ENCODE measurements around the gene OR13C5. TPM values are rescaled to one million over a fixed set of nuclear protein-coding genes. Genes with fewer than 3 reads are reported as not detected.

Gene OR13C5
- polyA plus RNA-seq, 1 donor from 2014 or later, result not detected

DNA sequence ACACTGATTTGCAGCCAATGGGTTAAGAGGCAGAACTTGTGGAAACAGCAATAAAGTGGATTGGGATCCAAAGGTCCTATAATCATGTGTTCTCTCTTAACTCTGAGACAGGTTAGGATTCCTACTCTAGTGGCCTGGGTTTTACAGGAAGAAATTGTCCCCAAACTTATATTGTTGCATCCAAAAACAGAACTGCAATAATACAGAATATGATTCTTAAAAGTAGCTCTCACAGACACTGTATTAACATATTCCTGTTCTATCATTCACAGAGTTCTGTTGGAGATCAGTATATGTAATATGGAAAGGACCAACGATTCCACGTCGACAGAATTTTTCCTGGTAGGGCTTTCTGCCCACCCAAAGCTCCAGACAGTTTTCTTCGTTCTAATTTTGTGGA, 30.3 kb downstream of the OR13C5 start, which contains the start of gene OR13C8:
TSS of gene OR13C8 (plus strand) at position 301 of the 400 bp plus-strand sequence. CDS start at position 301, 0 bp downstream.
- Histone ChIP-seq H3F3A (ENCODE audit: insufficient read depth, low read length, poor library complexity, severe bottlenecking) (no peaks in the 10 kb centered on the region), H3K9me2 (ENCODE audit: insufficient read depth, low read length) (no peaks in the 10 kb centered on the region), H3K79me2 (replicated peaks; ENCODE audit: insufficient read depth, low read length) (no peaks in the 10 kb centered on the region), H3K4me2 (ENCODE audit: low read length) (no peak within 1 kb of the TSS), H3K9ac (ENCODE audit: low read length) (no peak within 1 kb of the TSS), H3K4me3 (ENCODE audit: low read length) (no peak within 1 kb of the TSS), H3K27ac (ENCODE audit: low read length) (no peak within 1 kb of the TSS), H3K9me3 (ENCODE audit: low read length) (no peaks in the 10 kb centered on the region), H4K20me1 (ENCODE audit: insufficient read depth) (no peaks in the 10 kb centered on the region), H2AFZ (ENCODE audit: low read depth, low read length) (no peak within 1 kb of the TSS), H3K36me3 (ENCODE audit: insufficient read depth, low read length) (no peaks in the 10 kb centered on the region), H3K27me3 (ENCODE audit: insufficient read depth, low read depth, low read length) (no peaks in the 10 kb centered on the region)
- no peak for TF ChIP-seq RAD21 (conservative IDR thresholded peaks at IDR 0.05)
- TF ChIP-seq, protein P1, sequence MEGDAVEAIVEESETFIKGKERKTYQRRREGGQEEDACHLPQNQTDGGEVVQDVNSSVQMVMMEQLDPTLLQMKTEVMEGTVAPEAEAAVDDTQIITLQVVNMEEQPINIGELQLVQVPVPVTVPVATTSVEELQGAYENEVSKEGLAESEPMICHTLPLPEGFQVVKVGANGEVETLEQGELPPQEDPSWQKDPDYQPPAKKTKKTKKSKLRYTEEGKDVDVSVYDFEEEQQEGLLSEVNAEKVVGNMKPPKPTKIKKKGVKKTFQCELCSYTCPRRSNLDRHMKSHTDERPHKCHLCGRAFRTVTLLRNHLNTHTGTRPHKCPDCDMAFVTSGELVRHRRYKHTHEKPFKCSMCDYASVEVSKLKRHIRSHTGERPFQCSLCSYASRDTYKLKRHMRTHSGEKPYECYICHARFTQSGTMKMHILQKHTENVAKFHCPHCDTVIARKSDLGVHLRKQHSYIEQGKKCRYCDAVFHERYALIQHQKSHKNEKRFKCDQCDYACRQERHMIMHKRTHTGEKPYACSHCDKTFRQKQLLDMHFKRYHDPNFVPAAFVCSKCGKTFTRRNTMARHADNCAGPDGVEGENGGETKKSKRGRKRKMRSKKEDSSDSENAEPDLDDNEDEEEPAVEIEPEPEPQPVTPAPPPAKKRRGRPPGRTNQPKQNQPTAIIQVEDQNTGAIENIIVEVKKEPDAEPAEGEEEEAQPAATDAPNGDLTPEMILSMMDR (IDR thresholded peaks at IDR 0.05; ENCODE audit: poor library complexity, severe bottlenecking), result no peak
- TF ChIP-seq EP300 (conservative IDR thresholded peaks at IDR 0.05; ENCODE audit: poor library complexity, severe bottlenecking), result no peak
- no peak for TF ChIP-seq MXI1 (conservative IDR thresholded peaks at IDR 0.05; ENCODE audit: poor library complexity, severe bottlenecking)
- TF ChIP-seq TAF1 (IDR thresholded peaks at IDR 0.05; ENCODE audit: low read depth), result no peak
- TF ChIP-seq, protein P2, sequence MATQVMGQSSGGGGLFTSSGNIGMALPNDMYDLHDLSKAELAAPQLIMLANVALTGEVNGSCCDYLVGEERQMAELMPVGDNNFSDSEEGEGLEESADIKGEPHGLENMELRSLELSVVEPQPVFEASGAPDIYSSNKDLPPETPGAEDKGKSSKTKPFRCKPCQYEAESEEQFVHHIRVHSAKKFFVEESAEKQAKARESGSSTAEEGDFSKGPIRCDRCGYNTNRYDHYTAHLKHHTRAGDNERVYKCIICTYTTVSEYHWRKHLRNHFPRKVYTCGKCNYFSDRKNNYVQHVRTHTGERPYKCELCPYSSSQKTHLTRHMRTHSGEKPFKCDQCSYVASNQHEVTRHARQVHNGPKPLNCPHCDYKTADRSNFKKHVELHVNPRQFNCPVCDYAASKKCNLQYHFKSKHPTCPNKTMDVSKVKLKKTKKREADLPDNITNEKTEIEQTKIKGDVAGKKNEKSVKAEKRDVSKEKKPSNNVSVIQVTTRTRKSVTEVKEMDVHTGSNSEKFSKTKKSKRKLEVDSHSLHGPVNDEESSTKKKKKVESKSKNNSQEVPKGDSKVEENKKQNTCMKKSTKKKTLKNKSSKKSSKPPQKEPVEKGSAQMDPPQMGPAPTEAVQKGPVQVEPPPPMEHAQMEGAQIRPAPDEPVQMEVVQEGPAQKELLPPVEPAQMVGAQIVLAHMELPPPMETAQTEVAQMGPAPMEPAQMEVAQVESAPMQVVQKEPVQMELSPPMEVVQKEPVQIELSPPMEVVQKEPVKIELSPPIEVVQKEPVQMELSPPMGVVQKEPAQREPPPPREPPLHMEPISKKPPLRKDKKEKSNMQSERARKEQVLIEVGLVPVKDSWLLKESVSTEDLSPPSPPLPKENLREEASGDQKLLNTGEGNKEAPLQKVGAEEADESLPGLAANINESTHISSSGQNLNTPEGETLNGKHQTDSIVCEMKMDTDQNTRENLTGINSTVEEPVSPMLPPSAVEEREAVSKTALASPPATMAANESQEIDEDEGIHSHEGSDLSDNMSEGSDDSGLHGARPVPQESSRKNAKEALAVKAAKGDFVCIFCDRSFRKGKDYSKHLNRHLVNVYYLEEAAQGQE (IDR thresholded peaks at IDR 0.05; ENCODE audit: borderline replicate concordance), result no peak
- TF ChIP-seq SMC3 (conservative IDR thresholded peaks at IDR 0.05; ENCODE audit: poor library complexity), result no peak

DNA sequence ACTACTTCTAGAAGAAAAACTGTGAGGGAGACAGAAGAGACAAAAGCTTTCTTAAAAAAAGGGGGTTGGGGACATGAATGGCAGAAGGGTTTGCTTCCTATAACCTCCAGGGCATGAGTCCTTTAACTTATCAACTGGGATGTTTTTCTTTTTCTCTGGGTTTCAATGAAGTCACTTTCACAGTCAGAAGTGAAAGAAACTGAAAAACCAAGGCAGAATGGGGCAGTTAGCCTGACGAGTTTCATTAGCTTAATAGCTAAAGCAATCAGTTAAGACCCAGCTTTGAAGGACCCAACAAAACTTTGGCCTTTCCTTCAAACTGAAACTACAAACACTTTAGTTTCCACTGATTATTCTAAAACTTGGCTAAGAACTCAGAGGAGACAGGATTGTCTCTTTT, 34.9 kb downstream of the OR13C5 start:
- no peaks in the 10 kb centered on the region for H3F3A ChIP-seq (ENCODE audit: insufficient read depth, low read length, poor library complexity, severe bottlenecking)
- no peak overlapping the region for H3K4me3 ChIP-seq (ENCODE audit: low read length)
- H3K9me2 ChIP-seq (ENCODE audit: insufficient read depth, low read length), result no peaks in the 10 kb centered on the region
- H3K79me2 ChIP-seq (replicated peaks; ENCODE audit: insufficient read depth, low read length), result no peaks in the 10 kb centered on the region
- no peak overlapping the region for H3K9ac ChIP-seq (ENCODE audit: low read length)
- H4K20me1 ChIP-seq (ENCODE audit: insufficient read depth), result no peaks in the 10 kb centered on the region
- no peak overlapping the region for H3K27ac ChIP-seq (ENCODE audit: low read length)
- no peak overlapping the region for H3K4me2 ChIP-seq (ENCODE audit: low read length)
- H3K36me3 ChIP-seq (ENCODE audit: insufficient read depth, low read length), result no peaks in the 10 kb centered on the region
- H3K9me3 ChIP-seq (ENCODE audit: low read length), result no peaks in the 10 kb centered on the region
- H2AFZ ChIP-seq (ENCODE audit: low read depth, low read length), result no peak overlapping the region
- no peaks in the 10 kb centered on the region for H3K27me3 ChIP-seq (ENCODE audit: insufficient read depth, low read depth, low read length)
- TF ChIP-seq, protein P1 (IDR thresholded peaks at IDR 0.05; ENCODE audit: poor library complexity, severe bottlenecking), result no peak
- TF ChIP-seq EZH2 (IDR thresholded peaks at IDR 0.05; ENCODE audit: borderline replicate concordance, insufficient read depth, low read length, poor library complexity, severe bottlenecking) (no peak), EP300 (conservative IDR thresholded peaks at IDR 0.05; ENCODE audit: poor library complexity, severe bottlenecking) (no peak), POLR2AphosphoS5 (IDR thresholded peaks at IDR 0.05) (no peak), SMC3 (conservative IDR thresholded peaks at IDR 0.05; ENCODE audit: poor library complexity) (no peak)

Data from neural cell (in vitro differentiated cells).